H1 (cell line): ENCODE measurements around the gene RBP3. TPM values are rescaled to one million over a fixed set of nuclear protein-coding genes. Genes with fewer than 3 reads are reported as not detected.

Source experiments
- CTCF ChIA-PET: fragments of 300-600 bp; sonication (Branson Sonifier 250); formaldehyde crosslinking; loops from one replicate; lab custom pipeline; 2021; ENCODE audit not compliant: partially characterized antibody; lab: Charles Lee
- POLR2A ChIA-PET: fragments of 300-600 bp; sonication (Branson Sonifier 250); formaldehyde crosslinking; loops from one replicate; lab custom pipeline; 2021; ENCODE audit warnings: inconsistent platforms; ENCODE audit not compliant: partially characterized antibody; lab: Charles Lee
- DNase-seq, 2 experiments: peaks; one replicate each; pipeline versions ENCODE4 v3.0.0 to v3.0.0-alpha.2; 2010 to 2022; ENCODE audit warnings: low spot score in 2 of 2, low read depth in 1 of 2, mixed read lengths in 1 of 2
- FAIRE-seq: peaks from 2 replicates; lab custom pipeline; 2011; peaks lifted over from hg19 to GRCh38; lab: Jason Lieb, UNC
- H2AFZ ChIP-seq: 2 replicates; pipeline ENCODE4 v1.8.1; 2012; ENCODE audit warnings: low read length, inconsistent platforms
- H2AK5ac ChIP-seq: 2 replicates; pipeline ENCODE4 v1.6.1; 2013; ENCODE audit warnings: low read depth, low read length
- H2BK120ac ChIP-seq: replicated peaks from 2 replicates; pipeline ENCODE3; 2013; ENCODE audit warnings: low read depth, low read length, inconsistent platforms
- H2BK12ac ChIP-seq: 2 replicates; pipeline ENCODE4 v1.6.1; 2013; ENCODE audit warnings: low read depth, low read length
- H2BK15ac ChIP-seq: 2 replicates; pipeline ENCODE4 v1.6.1; 2013; ENCODE audit warnings: low read length
- H2BK20ac ChIP-seq: 2 replicates; pipeline ENCODE4 v1.6.1; 2013; ENCODE audit warnings: low read length
- H2BK5ac ChIP-seq: 2 replicates; pipeline ENCODE4 v1.6.1; 2013; ENCODE audit warnings: low read depth, low read length
- H3K14ac ChIP-seq: 2 replicates; pipeline ENCODE4 v1.6.1; 2013; ENCODE audit warnings: inconsistent platforms; ENCODE audit not compliant: insufficient read length
- H3K18ac ChIP-seq: 2 replicates; pipeline ENCODE4 v1.6.1; 2013; ENCODE audit warnings: low read length; ENCODE audit errors: extremely low read depth
- H3K23ac ChIP-seq: 2 replicates; pipeline ENCODE4 v1.6.1; 2013; ENCODE audit warnings: inconsistent platforms; ENCODE audit not compliant: insufficient read length
- H3K23me2 ChIP-seq: 2 replicates; pipeline ENCODE4 v1.6.1; 2013; ENCODE audit warnings: low read depth, low read length
- H3K27ac ChIP-seq: 2 replicates; pipeline ENCODE4 v1.6.1; 2011; ENCODE audit warnings: low read depth, low read length, inconsistent platforms
- H3K27me3 ChIP-seq, 4 experiments: replicated peaks in 1 of 4; 1 replicate in 1 of 4; 2 replicates in 3 of 4; pipeline versions ENCODE4 v1.6.1 to v1.8.1; 2011 to 2013; ENCODE audit warnings: low read length in 3 of 4, mild to moderate bottlenecking in 3 of 4, inconsistent platforms in 2 of 4, mixed read lengths in 2 of 4, moderate library complexity in 1 of 4; ENCODE audit not compliant: control insufficient read depth in 3 of 4, insufficient read depth in 3 of 4; ENCODE audit errors: extremely low read depth in 1 of 4
- H3K36me3 ChIP-seq, 4 experiments: 2 replicates each; pipeline versions ENCODE4 v1.6.1 to v1.8.1; 2011 to 2013; ENCODE audit warnings: mild to moderate bottlenecking in 4 of 4, low read length in 3 of 4, moderate library complexity in 2 of 4, control low read depth in 1 of 4, inconsistent platforms in 1 of 4; ENCODE audit not compliant: insufficient read depth in 4 of 4, control insufficient read depth in 2 of 4
- H3K4ac ChIP-seq: replicated peaks from 2 replicates; pipeline ENCODE3; 2013; ENCODE audit warnings: low read length, low read depth, mixed read lengths, inconsistent platforms; ENCODE audit not compliant: insufficient read length
- H3K4me1 ChIP-seq, 4 experiments: replicated peaks in 1 of 4; 1 replicate in 1 of 4; 2 replicates in 3 of 4; pipeline versions ENCODE4 v1.6.1 to v1.8.1; 2011 to 2013; ENCODE audit warnings: low read length in 3 of 4, inconsistent platforms in 2 of 4, mixed read lengths in 1 of 4; ENCODE audit not compliant: insufficient read depth in 4 of 4, control insufficient read depth in 3 of 4
- H3K4me2 ChIP-seq, 2 experiments: 2 replicates each; pipeline versions ENCODE4 v1.6.1 to v1.8.1; 2011 to 2013; ENCODE audit warnings: low read depth in 2 of 2, low read length in 2 of 2, control low read depth in 1 of 2, inconsistent platforms in 1 of 2, mild to moderate bottlenecking in 1 of 2; ENCODE audit not compliant: insufficient read depth in 1 of 2
- H3K4me3 ChIP-seq, 4 experiments: fragments of 200-600, 300-600 bp in 1 of 4; sonication (generic), shearing (Covaris generic), sonication (Bioruptor Twin) in 1 of 4; 2 replicates each; pipeline versions ENCODE4 v1.5.1 to v1.8.1; 2011 to 2016; ENCODE audit warnings: low read length in 4 of 4, low read depth in 3 of 4, control low read depth in 2 of 4, inconsistent platforms in 2 of 4, mild to moderate bottlenecking in 2 of 4, mixed read lengths in 1 of 4, moderate library complexity in 1 of 4; ENCODE audit not compliant: insufficient read depth in 2 of 4; ENCODE audit errors: extremely low read depth in 1 of 4
- H3K56ac ChIP-seq: replicated peaks from 2 replicates; pipeline ENCODE3; 2013; ENCODE audit warnings: low read depth, mild to moderate bottlenecking, mixed read lengths, low read length, inconsistent platforms; ENCODE audit not compliant: insufficient read length
- H3K79me1 ChIP-seq: 2 replicates; pipeline ENCODE4 v1.6.1; 2013; ENCODE audit warnings: low read depth, low read length, control low read depth
- H3K79me2 ChIP-seq, 2 experiments: 2 replicates each; pipeline versions ENCODE4 v1.6.1 to v1.8.1; 2012 to 2013; ENCODE audit warnings: low read length in 2 of 2, mild to moderate bottlenecking in 2 of 2, inconsistent platforms in 1 of 2; ENCODE audit not compliant: insufficient read depth in 2 of 2, control insufficient read depth in 1 of 2
- H3K9ac ChIP-seq, 4 experiments: replicated peaks in 1 of 4; 1 replicate in 1 of 4; 2 replicates in 3 of 4; pipeline versions ENCODE4 v1.6.1 to v1.8.1; 2011 to 2013; ENCODE audit warnings: low read depth in 3 of 4, low read length in 3 of 4, control low read depth in 2 of 4, mild to moderate bottlenecking in 2 of 4, moderate library complexity in 2 of 4, inconsistent platforms in 1 of 4; ENCODE audit errors: extremely low read depth in 1 of 4
- H3K9me3 ChIP-seq, 2 experiments: 2 replicates each; pipeline versions ENCODE4 v1.6.1 to v1.8.1; 2012 to 2013; ENCODE audit warnings: mild to moderate bottlenecking in 2 of 2, moderate library complexity in 2 of 2, control low read depth in 1 of 2, inconsistent platforms in 1 of 2, low read depth in 1 of 2, low read length in 1 of 2, mixed read lengths in 1 of 2; ENCODE audit not compliant: insufficient read depth in 2 of 2
- H4K20me1 ChIP-seq, 2 experiments: replicated peaks in 1 of 2; 2 replicates each; pipeline versions ENCODE3 to v1.8.1; 2011 to 2013; ENCODE audit warnings: inconsistent platforms in 2 of 2, low read length in 2 of 2, mild to moderate bottlenecking in 1 of 2; ENCODE audit not compliant: insufficient read depth in 2 of 2, control insufficient read depth in 1 of 2
- H4K5ac ChIP-seq: 2 replicates; pipeline ENCODE4 v1.6.1; 2013; ENCODE audit warnings: low read length, low read depth, mixed read lengths, inconsistent platforms; ENCODE audit not compliant: insufficient read length
- H4K8ac ChIP-seq: 2 replicates; pipeline ENCODE4 v1.8.0; 2013; ENCODE audit warnings: mild to moderate bottlenecking, moderate library complexity, low read length, inconsistent platforms; ENCODE audit not compliant: insufficient read depth; ENCODE audit errors: extremely low read depth
- H4K91ac ChIP-seq: replicated peaks from 2 replicates; pipeline ENCODE3; 2013; ENCODE audit warnings: low read length, mixed read lengths, inconsistent platforms; ENCODE audit not compliant: insufficient read length
- SP1 ChIP-seq: IDR thresholded peaks from 2 replicates; pipeline ENCODE4 v1.6.1; 2011; ENCODE audit warnings: low read depth, low read length
- SRF ChIP-seq: IDR thresholded peaks from 2 replicates; pipeline ENCODE4 v1.6.1; 2011; ENCODE audit warnings: mild to moderate bottlenecking, low read depth, low read length, moderate library complexity
- ZNF274 ChIP-seq: IDR thresholded peaks from 2 replicates; pipeline ENCODE4 v1.7.0; 2012; ENCODE audit warnings: low read length, borderline replicate concordance; ENCODE audit errors: extremely low read depth
- WGBS, 2 experiments: shearing (Covaris generic) in 1 of 2; methylation state at CpG; one replicate each; pipeline versions ENCODE4 v1.1.6 to v1.1.7; 2013 to 2015; ENCODE audit warnings: low lambda C conversion rate in 2 of 2, mixed read lengths in 2 of 2, inconsistent platforms in 1 of 2, low coverage in 1 of 2, missing lambda C conversion rate in 1 of 2; ENCODE audit not compliant: insufficient replicate concordance in 2 of 2, insufficient coverage in 1 of 2, insufficient read length in 1 of 2; ENCODE audit errors: extremely low coverage in 1 of 2, missing lambda C conversion rate in 1 of 2; 5-methylcytosine and 5-hydroxymethylcytosine counted together
- polyA plus RNA-seq, 7 experiments: library from polyadenylated mRNA; depleted of rRNA in 3 of 7; stranded (reverse) in 5 of 7; unstranded in 2 of 7; fragments of >200 nt in 5 of 7; fragments of 200-250 nt in 2 of 7; gene quantifications; 1 replicate in 5 of 7; 2 replicates in 1 of 7; 4 replicates in 1 of 7; pipeline versions ENCODE4 v1.2.1 to v1.2.3, GENCODE V29; 2011 to 2013; ENCODE audit warnings: missing spikeins in 2 of 7, mixed read lengths in 2 of 7
- total RNA-seq: library from RNA; stranded (reverse); fragmentation: NEBNext Ultra II Directional; extraction: Animal tissue kit (Norgen Biotek cat#: 25700); gene quantifications from 2 replicates; pipeline ENCODE4 v1.2.1, GENCODE V29; 2021

The RBP3 gene
- total and polyA plus RNA-seq, 2 of the 8 experiments (the other 6 are each of a cell fraction or from before 2014, with no cell fraction given), result not detected

DNA sequence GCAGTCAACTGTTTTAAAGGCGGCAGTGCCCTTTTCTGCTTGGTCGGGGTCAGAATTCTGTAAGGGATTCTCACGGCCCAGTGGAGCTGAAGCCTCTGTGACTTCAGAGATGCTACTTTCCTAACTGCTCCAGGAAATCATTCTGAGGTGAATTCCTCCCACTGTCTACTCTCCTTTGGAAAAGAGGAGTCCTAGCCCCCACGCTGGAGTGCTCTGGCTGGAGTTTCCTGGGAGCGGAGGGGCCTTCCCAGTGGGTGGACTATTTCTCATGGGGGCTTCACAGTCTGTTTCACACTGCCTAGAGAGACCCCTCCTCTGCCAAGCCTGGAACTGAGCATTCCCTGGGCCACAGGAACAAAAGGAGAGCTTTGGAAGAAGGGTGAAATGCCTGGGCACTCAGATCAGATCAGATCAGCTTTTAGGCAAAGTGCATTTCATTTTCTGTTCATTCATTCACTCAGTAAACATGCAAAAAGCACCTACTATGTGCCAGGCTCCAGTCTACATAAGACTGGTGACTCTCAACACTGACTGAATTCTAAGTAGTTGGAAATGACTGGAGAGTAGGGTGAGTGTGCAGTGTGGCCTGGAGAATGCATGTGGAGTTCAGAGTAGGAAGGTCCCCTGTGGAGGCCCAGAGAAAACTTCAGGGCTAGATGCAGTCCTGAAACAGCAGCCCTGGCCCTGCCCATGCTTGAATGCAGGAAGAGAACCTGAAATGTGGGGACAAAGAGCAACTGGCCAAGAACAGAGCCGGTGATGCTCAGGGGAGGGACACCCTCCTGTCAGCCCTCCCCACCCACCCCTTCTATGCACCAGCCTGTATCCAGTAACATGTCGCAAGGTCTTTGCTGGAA is 23.7 kb downstream of the RBP3 start:
- no peak overlapping the region for H3K9ac ChIP-seq
- ChIA-PET POLR2A (interaction anchor here (1.5 to 3.9 kb wide), 2 partner anchors 12 to 31 kb away, joined by 4 to 14 read pairs; partner anchors contain the start of gene ZNF488), CTCF (interaction anchor here (1.0 to 4.4 kb wide), 3 partner anchors 11 to 69 kb away, joined by 3 to 42 read pairs (median 4); no protein-coding TSS in a partner anchor)
- H2BK15ac ChIP-seq, result no peak overlapping the region
- no peaks in the 10 kb centered on the region for H3K27me3 ChIP-seq
- H4K8ac ChIP-seq, result no peak overlapping the region
- H2BK20ac ChIP-seq, result no peak overlapping the region
- no peak overlapping the region for H2BK12ac ChIP-seq
- no peak overlapping the region for H3K4ac ChIP-seq
- TF ChIP-seq SP1, result no peak
- TF ChIP-seq SRF, result no peak
- TF ChIP-seq ZNF274, result no peak
- no peaks in the 10 kb centered on the region for H3K9me3 ChIP-seq
- no peak overlapping the region for H3K27ac ChIP-seq
- DNase-seq (peak in 1 of 2 experiments; percentile 41), FAIRE-seq (no peak)
- no peaks in the 10 kb centered on the region for H3K79me2 ChIP-seq
- H3K56ac ChIP-seq, result no peak overlapping the region
- no peak overlapping the region for H3K23ac ChIP-seq
- H2BK120ac ChIP-seq, result no peak overlapping the region
- H2AK5ac ChIP-seq, result no peak overlapping the region
- no peak overlapping the region for H3K14ac ChIP-seq
- no peak overlapping the region for H4K5ac ChIP-seq
- H3K4me2 ChIP-seq, result peak overlapping the region in 1 of 2 experiments; percentile 34; a peak in 1 of 4 replicates
- H3K18ac ChIP-seq, result no peak overlapping the region
- peaks cover 0 to 1% of the 10 kb centered on the region in 2 experiments for H4K20me1 ChIP-seq
- WGBS, 2 experiments, result 84% methylated on average over 7 of the region's 7 CpGs; no CpG with 5 or more reads in 1 of the 2 experiments
- H3K36me3 ChIP-seq, result no peaks in the 10 kb centered on the region
- no peak overlapping the region for H4K91ac ChIP-seq
- no peaks in the 10 kb centered on the region for H3K23me2 ChIP-seq
- H2AFZ ChIP-seq, result no peak overlapping the region
- H3K4me1 ChIP-seq, result peaks cover 0 to 8% (median 5%) of the 10 kb centered on the region in 4 experiments; a peak in 6 of 7 replicates
- H3K4me3 ChIP-seq, result no peak overlapping the region
- no peaks in the 10 kb centered on the region; the same call in 1 of the 2 replicates for H3K79me1 ChIP-seq
- H2BK5ac ChIP-seq, result no peak overlapping the region
